HG02938 (cell line): ENCODE measurements around the gene MYCBP2.
"Not testable (repeated sequence)": the region's sequence is repeated elsewhere in the genome, so short reads cannot be mapped to it uniquely, and the experiment has no call there.

Source experiments
- ATAC-seq: cut with Tn5 transposase; IDR thresholded peaks from one replicate; pipeline ENCODE4 v1.9.1; 2021; ENCODE audit warnings: mild to moderate bottlenecking, moderate library complexity; ENCODE audit not compliant: unreplicated experiment

MYCBP2 gene, protein sequence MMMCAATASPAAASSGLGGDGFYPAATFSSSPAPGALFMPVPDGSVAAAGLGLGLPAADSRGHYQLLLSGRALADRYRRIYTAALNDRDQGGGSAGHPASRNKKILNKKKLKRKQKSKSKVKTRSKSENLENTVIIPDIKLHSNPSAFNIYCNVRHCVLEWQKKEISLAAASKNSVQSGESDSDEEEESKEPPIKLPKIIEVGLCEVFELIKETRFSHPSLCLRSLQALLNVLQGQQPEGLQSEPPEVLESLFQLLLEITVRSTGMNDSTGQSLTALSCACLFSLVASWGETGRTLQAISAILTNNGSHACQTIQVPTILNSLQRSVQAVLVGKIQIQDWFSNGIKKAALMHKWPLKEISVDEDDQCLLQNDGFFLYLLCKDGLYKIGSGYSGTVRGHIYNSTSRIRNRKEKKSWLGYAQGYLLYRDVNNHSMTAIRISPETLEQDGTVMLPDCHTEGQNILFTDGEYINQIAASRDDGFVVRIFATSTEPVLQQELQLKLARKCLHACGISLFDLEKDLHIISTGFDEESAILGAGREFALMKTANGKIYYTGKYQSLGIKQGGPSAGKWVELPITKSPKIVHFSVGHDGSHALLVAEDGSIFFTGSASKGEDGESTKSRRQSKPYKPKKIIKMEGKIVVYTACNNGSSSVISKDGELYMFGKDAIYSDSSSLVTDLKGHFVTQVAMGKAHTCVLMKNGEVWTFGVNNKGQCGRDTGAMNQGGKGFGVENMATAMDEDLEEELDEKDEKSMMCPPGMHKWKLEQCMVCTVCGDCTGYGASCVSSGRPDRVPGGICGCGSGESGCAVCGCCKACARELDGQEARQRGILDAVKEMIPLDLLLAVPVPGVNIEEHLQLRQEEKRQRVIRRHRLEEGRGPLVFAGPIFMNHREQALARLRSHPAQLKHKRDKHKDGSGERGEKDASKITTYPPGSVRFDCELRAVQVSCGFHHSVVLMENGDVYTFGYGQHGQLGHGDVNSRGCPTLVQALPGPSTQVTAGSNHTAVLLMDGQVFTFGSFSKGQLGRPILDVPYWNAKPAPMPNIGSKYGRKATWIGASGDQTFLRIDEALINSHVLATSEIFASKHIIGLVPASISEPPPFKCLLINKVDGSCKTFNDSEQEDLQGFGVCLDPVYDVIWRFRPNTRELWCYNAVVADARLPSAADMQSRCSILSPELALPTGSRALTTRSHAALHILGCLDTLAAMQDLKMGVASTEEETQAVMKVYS (N-terminal part only)

DNA sequence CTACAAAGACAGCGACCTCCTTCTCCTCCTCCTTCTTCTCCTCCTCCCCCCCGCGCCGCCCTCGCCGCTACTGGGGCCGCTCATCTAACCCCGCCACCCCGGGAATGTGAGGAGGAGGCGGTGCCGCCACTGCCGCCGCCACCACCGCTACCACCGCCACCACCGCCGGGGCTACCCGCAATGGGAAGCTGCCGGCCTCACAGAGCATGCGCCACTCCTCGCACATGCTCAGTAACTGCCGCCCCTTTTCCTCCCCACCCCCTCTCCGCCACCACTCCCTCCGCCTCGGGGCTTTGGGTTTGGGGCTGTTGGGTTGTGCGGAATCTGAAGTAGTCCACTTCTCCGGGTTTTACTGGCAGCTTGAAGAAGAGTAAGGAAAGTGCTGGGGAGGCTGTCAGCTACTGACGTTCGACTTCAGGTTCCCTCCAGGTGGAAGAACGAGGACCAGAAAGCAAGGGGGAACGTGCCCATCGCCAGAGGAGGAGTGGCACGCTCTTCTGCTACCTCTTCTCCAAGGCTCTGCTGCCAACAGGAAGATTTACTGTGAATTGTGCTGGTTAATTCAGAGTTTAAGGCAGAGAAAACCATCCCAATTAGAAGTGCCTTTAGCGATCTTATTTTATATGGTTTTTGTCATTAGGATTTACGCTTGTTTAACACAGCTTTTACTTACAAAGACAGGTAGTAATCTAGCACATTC, at the start of gene MYCBP2:
Gene MYCBP2, minus strand, starts transcription at position 190 of the 700 bp plus-strand sequence. CDS start 319 bp downstream, outside the sequence.
- peak; percentile 44 for ATAC-seq

DNA sequence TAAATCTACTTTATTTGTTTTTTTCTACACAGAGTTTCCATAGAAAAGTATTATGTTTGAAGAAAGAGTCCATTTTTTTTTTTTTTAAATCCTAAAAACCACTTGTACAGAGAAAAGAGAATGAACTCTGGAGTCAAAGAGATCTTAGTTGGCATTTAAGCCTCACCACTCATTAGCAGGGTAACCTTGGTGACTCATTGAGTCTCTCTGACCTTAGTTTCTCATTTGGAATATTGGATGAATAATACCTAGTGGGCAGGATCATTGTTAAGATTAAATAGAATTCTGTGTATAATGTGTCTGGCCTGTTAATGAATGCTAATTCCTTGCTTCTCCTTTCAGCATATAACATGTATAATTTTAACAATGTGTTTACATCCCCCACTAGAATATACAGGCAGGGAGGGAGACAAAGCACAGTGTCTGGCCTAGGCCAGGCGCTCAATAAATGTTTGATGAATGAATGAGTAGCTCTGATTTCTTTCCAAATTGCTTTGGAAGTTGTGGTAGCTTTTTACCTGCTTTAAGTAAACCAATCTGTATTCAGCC, 48.7 kb upstream of the MYCBP2 start:
- ATAC-seq: no peak

DNA sequence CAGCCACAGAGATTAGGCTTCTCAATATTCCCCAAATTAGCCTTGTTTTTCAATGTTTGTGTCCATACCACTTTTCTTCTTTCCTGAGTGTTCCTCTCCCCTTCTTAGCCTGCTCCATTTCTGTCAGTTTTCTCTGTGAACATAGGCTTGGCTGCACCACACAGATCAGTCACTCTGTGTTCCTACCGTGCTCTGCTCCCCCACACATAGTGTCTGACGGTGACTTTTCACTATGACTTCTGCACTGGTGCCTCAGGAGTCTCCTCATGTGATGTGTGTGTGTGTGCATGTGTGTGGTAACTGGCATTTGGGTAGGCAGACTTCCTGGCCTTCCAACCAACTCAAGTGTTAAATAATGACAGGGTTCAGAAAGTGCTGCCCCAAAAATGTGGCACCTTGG, 47.9 kb upstream of the MYCBP2 start:
- ATAC-seq: no peak

DNA sequence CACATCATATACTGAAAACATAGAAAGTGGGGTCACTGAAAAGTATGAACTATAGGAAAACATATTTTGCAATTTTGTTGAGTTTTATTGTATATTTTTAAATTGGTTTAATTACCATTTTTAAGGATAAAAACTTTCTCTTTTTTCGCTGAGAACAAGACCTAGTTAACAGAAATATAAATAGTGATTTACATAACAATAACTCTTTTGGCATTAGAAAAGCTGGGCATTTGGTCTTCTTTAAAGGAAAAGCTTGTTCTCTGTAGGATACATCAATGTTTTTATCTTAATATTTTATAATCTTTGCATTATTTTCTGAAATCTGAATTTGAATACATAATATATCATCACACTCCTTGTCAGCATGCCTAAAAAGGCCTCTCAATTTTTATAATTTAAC, 47.4 kb upstream of the MYCBP2 start:
- ATAC-seq: no peak

DNA sequence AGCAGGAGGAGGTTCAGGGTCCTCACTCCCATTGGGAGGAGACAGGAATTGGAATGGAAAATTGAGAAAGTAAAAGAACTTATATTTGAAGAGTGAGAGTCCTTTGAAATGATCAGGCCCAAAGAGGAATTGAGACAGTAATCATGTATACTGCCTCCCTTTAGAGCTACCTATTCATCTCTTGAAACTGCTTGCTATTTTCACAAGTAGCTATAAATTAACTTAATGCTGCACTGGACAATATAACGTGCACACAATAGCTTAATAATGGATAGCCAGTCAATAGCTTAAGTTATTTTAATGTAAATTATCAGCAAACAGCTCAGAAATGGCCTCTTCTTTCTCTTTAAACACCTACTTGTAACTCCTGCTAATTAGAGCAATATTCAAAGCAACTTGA, 46.6 kb upstream of the MYCBP2 start:
- ATAC-seq: no peak

DNA sequence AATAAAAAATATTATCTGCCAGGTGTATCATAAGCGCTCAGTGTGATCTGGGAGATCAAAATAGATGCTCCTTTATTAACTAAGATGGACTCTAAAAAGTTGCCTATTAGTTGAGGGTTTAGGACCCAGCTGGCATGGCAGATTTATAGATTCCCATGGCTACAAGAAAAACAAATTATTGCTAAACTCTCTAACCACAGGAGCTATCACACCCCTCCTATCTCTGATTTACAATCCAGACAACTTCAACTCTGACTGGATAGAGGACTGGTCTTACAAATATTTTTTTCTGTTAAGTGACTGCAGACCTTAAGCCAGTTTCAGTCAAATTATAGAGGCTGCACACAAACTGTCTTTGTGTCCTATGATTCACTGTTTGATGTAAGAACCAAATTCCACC, 45.4 kb upstream of the MYCBP2 start:
- no peak for ATAC-seq

DNA sequence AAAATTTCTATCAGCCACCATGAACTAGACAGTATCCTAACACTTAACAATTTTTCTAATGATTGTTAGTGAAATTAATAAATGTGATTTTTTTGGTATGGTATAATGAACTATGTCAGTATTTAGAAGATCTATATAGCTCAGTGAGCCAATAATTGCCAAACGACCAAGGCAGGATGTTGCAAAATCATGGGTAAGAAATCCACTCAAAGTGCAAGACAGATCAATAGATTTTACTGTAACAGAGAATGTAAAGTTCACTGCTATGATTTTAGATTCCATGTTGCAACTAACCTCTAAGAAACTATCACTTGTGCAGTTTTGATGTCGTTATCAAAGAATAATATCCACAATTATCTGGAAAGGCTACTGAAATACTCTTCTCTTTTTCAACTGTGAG, 44.0 kb upstream of the MYCBP2 start:
- ATAC-seq: no peak

DNA sequence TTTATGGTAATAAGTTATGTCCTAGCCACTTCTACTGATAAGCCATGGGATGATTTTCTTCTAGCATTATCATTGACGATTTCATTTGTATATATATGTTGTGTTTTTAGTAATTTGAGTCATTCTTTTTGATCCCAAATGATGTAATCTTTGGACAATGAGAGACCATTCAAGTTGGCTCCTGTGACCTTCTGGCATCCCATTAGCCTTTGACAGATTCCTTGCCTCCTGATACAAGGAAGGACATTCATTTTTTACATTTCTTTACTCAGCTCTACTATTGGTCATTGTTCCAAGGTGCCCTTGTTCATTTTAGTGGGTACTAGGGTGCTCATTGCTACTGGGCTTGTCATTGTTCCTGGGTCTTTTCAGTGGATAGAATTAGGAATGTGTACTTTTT, 35.3 kb upstream of the MYCBP2 start:
- no peak for ATAC-seq

DNA sequence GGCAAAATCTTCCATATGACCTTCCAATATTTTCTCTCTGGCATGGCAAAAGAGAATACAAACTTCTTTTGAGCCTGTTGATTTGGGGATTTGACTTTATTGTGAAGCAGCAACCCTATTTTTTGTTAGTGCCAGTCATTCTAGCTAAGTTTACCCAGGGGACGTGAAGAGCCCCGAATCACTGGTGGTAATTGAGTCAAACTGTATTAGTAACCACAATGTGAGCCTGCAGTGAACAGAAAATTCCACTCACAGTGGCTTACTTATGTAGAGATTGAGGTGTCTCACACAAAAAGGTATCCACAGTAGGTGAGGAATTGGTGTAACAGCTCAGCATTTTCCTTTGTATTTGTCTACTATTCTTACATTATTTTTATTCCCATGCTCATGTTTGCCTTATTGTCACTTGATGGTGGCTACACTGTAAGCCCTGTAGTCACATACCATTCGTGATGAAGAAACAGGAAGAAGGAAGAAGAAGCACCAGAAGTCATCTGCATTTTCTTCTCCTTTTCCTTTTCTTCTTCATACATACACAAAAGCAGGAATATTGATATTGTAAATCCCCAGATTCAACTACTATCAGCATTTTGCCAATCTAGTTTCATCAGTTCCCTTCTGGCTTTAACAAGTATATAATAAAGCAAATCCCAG, 33.3 kb upstream of the MYCBP2 start:
- ATAC-seq: peak; percentile 76

DNA sequence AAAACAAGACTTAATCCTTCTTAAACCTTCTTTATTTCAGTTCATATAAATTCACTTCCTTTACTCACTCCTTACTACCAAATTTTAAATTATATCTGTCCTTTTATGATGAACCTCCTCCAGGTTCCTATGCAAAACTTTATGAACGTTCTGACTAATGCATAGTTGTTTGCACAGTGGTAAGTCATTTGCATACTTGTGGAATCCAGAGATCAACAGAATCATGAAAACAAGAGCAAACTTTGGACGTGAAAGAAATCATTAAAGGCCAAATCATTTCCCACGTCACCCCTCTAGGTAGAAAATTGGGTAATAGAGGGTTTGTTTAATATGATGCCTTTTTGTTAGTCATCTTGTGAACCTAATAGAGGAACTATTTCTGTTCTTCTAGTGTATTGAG, 32.3 kb upstream of the MYCBP2 start:
- no peak for ATAC-seq

DNA sequence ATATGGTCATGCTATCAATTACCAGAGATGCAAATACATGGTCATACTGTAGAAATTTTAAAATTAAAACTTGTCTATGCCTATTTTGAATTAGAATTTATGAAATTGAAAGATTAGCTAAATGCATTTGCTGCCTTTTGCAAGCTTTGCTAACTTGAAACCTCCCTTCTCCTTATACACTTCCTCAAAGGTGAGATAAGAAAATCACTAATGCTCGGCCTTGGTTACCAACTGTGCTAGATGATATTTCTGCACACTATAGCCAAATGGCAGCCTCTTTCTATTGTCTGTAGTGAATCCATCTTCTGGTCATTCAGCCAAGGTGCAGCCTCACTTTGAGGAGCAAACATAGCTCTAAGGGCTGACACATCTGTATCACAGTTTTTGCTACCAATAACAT, 31.1 kb upstream of the MYCBP2 start:
- ATAC-seq: no peak

DNA sequence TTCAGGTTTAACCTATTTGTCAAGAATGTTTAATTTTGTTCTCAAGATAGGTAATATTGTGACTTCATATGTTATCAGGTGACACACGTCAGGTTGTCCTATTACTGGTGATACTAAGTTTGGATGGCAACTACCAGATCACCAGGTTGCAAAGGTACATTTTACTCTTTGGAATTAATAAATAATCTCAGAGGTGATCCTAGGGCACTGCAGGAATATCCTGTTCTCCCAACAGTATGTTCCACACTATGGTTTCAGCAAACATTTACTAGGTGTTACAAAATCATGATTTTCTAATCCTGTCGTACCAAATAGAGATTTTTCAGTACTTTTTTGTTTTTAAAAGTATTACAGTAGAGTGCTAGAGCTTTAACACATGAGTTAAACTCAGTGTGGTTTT, 29.3 kb upstream of the MYCBP2 start:
- no peak for ATAC-seq

DNA sequence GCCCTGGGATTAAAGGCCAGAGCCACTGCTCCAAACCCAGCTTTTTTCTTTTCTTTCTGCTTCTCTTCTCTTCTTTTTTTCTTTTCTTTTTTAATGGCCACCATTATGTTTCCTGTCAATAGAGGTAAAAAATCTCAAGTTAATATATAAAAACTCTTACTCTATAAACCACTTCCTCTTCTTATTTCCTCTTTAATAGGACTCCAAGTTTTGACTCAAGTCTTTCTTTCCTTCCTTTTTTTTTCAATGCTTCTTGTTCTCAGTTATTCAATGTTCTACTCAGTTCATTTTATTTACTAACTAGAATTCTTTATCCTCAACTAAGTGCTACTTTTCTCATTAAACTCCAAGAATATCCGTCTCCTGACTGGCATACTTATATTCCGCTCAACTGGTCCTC, 27.1 kb upstream of the MYCBP2 start:
- ATAC-seq: peak; percentile 63

DNA sequence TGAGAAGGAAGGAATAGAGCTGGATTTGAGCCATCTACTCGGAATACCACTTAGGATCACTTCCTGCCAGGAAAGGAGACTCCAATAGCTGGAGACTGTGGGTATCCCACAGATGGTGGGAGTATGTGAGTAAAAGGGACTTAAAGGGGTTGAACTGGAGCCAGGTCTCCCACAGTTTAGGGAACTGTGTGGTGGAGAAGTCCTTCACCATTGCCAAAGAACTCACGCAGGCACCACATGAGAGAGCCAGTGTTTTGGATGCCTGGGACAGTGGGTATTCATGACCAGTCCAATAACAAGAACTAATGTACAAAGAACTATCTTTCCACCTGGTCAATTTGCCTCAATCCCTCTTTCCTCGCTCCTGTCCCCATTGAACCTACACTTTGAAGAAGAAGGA, 24.4 kb upstream of the MYCBP2 start:
- no peak for ATAC-seq

DNA sequence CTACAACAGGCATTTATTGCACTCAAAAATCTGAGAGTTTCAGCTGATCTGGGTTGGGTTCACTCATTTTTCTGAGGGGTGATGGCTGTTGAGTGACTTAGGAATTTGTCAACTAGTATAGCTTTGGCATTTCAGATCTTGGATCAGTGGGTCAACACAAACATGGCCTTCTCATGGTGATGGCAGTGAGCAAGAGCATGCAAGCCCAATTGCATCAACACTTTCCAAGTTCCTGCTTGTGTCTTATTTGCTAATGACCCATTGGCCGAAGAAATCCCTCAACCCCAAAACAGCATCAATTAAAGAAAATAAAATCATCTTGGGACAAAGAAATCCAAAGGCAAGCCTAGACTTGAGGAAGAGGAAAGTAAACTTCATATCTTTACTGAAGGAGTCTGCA, 23.9 kb upstream of the MYCBP2 start:
- ATAC-seq: no peak

DNA sequence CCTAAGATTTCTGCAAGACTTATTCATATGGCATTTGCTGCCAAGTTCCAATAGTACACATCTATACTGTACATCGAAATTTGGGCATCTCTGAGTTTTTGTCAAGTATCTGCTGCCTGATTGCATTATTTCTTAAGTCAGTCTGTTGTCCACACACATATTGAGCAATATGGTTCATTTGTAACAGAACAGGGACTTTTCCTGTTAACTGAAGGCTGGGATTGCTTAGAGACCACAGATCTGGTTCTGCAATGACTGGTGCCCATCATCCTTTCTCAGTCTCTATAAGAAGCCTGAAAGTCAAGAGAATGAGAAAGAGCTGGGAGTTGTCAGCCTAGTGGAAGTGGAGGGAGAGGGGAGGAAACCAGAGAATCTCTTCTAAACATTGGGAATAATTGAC, 22.5 kb upstream of the MYCBP2 start:
- no peak for ATAC-seq

DNA sequence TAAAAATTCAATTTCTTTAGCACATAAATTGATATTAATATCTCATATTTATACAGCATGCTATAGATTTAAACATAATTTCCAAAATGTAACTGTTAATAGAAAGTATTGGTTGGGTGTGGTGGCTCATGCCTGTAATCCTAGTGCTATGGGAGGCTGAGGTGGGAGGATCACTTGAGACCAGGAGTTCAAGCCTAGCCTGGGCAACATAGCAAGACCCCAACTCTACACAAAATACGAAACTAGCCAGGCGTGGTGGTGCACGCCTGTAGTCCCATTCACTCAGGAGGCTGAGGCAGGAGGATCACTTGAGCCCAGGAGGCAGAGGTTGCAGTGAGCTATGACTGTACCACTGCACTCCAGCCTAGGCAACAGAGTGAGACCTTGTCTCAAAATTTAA, 20.5 kb upstream of the MYCBP2 start:
- not testable (repeated sequence) for ATAC-seq

DNA sequence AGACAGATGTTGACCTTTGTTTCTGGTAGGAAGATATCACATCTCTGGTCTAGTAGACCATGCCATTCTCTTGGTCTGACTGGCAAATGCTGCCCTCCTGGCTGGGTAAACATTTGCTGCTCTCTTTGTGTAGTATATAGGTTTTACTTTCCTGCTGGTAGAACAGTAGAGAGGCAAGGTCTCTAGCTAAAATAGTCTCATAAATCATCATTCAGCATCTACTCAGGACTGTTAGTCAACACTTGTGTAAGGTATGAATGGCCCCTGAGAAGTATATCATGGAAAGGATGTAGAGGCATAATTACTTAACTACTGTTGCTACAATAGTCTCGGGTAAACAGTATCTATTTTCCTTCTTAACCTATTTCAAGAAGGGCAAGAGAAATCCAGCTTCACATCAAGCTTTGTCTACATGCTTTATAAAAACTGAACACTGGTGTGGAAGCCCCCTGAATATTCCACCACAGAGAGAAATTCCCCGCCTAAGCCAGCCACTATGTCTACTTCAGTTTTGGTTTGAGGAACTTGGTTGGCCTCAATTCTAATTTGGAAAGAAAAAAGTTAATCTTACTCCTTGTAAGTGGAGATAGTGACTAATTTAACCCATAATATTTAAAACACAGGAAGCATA, 18.4 kb upstream of the MYCBP2 start:
- ATAC-seq: peak; percentile 85

DNA sequence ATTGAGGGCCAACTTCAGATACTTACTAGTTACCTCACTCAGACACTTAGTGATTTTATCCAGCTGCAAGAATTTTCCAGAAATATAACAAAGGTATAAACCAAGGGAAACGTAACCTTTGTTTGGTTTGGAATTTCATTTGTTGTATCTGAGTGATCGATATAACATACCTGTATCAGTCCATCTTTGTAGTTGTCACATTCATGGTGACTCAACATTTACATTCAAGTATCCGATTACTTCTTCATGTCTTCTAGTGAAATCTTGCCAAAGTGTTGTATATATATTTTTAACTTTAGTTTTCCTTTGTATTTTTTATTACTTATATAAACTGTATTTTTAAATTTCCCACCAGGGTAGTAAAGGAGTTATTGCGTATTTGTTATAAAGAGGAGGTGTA, 16.9 kb upstream of the MYCBP2 start:
- no peak for ATAC-seq
